SW480 (cell line): ENCODE results near the gene CRACDL.

Experiments used
- DNase-seq: peaks from one replicate; pipeline ENCODE4 v3.0.0-alpha.2; 2016; ENCODE audit warnings: low spot score

CRACDL gene

DNA sequence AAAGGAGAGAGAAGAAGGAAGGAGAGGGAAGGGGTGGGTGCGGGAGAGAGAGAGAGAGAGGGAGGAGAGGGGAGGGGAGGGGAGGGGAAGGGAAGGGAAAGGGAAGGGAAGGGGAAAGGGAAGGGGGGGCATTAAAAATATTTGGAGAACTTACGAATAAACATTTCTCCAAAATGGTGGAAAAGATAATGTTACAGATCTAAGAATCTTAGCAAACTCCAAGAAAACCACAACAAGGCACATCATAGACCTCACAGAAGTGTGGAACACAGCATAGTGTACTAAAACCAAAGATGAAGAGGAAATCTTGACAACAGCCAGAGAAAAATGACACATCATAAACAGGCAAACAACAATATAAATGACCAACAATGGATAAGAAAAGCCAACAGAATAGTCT lies 83.1 kb downstream of the CRACDL start:
- no peak for DNase-seq

DNA sequence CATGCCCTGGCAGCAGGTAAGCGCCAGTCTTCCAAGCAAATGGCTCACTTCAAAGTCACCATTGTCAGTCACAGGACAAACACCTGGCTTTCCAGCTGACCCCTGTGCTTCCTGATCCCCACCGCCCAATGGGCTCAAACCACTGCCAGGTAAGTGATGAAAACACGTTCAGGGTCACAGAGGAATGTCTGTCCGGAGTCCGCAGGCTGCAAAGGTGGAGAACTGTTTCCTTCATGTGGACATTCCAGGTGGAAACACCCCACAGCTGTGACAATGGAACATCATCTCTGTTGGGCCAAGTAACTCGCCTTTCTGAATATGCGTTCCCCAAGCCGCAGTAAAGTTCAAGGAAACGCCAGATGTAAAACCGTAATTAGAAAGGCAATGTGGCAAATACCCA lies 86.0 kb downstream of the CRACDL start:
- DNase-seq, result no peak

DNA sequence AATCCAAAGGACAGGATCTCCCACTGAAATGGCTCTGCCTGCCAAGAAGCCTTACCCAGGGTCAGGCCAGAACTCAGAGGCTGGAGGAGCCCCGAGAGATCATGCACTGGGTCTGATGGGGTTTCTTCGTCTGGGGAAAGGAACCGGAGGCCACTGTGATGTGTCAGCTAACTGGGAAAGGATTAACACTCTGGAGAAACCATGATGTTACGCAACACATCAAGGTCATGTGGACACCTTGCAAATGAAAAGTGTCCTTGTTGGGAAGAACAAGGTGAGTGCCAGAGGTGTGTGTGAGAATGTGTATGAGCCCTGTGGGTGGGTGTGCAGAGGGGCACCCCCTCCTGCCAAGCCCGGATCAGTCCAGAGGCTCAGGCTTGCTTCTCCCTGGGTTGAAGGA lies 86.9 kb downstream of the CRACDL start:
- no peak for DNase-seq

DNA sequence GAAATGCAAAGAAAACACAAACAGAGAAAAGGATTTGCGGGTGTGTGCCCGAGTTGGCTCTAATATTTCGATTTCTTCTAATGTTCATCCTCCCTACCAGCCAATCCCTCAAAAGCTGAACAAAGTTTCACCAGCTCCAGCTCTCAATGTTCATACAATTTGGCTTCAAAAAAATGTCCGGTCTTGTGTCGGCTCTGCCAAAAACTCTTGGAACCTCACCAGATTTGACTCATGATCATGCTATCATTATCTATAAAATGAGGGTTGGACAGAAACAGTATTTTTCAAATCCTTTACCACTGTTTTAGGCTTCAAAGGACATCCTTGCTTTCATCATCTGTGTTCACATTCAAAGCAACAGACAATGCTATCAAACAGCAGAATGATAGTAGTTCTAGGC lies 88.2 kb downstream of the CRACDL start:
- DNase-seq, result no peak

DNA sequence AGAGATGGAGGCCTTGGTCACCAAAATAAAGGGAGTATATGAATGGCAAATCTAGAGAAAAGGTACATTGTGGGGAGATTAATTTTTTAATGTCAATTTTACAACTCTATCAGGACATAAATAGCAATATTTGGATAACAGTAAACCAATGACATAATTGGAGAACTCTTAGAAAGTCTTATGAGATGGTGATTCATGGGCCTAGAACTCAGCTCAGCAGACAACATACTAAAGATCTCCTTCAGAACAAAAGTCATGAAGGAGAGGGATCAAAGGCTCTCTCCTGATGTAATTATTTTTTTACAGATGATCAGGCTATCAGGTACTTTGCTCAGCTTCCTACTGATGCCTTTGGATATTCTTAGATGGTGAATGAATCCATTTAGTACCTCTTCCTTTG lies 90.0 kb downstream of the CRACDL start:
- no peak for DNase-seq

DNA sequence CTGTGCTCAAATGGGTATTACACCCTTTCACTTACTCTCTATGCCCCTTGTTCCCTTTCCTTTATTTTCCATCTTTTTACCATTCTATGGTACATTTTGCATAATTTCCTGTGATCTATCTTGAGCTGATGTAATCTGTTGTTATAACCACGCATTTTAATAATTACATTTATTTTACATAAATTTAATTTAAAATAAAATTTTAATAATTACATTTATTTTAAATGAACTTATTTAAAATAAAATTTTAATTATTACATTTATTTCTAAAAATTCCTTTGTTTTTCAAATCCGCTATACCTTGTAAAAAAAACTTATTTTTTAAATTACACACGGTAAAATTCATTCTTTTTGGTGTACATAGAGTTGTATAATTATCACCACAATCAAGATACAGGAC lies 93.9 kb downstream of the CRACDL start:
- no peak for DNase-seq

DNA sequence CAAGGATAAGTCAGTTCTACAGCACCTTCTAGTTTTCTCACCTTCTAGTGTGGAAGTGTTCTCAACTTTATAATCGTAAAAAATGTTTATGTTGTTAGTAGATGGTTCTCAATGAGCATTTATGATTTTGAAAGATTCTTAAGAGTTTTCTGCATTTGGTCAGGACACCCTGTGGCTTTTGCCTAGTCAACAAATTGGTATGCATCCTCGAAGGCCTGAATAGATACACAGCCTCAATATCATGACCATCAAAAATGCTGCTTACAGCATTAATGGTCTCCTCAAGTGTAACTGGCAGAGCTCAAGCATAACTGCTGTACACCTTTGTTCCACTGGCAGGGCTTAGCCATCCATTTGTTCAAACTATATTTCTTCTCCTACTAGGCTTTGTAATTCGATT lies 96.7 kb downstream of the CRACDL start:
- DNase-seq, result peak; percentile 7

DNA sequence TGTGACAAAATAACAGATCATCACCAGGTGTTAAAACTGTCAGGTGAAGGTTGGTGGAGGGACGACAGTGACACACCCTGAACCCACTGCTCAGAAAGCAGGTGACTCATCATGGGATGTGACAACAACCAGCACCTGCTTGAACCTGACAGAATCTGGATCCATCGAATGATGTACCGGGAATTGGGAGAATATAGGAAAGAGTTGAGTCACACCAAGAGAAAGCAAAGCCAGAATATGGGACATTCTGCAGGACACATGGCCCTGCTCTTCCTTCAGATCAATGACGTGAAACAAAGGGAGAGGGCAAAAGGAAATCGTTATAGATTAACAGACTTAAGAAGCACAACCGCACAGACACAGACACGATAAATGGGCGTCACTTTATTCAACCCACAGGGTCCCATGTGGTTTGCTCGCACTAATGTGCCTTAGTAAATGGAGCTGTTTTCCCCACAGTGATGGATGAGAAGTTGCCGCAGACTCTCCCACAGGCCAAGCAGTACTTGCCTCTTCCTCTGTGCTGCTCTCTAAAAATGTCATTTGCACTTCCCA lies 100.1 kb downstream of the CRACDL start:
- peak; percentile 74 for DNase-seq

DNA sequence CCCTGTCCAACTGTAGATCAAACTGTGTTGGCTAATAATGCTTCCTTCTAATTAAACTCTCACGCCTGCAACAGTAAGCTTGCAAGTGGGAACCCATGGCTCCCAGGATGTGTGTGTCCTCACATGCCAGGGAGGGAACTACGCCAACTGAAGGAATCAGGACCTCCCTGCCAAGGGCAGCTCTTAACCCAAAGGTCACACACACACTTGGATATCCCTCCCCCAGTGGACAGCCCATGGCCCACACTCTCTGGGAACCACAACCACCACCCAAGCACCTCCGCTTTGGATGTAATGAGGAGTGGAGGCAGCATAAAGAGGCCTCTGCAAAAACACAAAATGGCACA lies 102.1 kb downstream of the CRACDL start:
- no peak for DNase-seq

DNA sequence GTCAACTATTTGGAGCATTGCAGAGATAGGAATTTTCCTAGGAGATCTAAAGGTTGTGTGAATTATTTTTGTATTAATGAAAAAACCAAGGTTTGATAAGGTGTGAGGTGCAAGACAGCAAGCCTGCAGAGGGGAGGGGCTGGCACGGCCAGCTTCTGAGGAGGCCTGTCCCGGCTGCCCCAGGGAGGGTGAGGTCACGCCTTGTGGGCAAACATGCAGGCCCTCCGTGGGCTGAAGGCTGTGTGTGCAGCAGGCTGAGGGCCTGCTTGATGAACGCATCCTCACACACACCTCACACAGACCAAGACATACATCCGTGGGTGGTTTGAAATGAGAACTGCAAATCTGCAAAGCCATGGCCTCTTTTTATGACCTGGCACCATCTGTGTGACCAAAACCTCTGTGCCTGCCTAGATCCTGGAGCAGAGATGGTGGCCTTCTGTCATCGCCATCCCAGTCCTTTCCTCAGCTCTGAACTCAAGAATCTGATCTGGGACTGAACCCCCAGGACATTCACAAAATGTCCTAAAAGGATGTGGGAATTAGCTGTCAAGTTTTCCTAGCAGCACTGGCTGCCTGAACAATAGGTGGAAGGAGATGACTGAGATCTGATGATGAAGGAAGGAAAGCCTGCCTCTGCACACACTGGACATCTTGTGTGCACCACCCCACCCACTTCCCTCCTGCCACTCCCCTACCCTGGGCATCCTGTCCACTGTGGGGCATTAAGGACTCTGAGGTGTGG lies 102.7 kb downstream of the CRACDL start:
- DNase-seq, result no peak

DNA sequence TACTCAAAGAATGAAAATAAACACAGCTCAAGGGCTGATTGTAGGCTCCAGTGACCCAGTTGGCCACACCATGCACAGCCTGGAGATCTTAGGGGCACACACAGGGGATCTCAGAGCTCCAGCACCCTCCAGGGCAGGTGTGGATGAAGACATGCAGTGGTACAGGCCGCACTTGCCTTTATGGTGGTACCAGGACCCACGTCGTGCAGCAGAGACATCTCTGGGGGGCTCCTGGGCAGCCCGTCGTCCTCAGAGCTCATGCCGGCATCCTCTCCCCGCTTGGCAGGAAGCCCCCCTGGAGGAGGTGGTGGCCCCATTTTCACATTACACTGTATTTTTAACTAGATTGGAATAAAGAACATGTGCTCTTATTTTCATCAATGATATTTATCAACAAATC lies 103.9 kb downstream of the CRACDL start:
- DNase-seq, result no peak

DNA sequence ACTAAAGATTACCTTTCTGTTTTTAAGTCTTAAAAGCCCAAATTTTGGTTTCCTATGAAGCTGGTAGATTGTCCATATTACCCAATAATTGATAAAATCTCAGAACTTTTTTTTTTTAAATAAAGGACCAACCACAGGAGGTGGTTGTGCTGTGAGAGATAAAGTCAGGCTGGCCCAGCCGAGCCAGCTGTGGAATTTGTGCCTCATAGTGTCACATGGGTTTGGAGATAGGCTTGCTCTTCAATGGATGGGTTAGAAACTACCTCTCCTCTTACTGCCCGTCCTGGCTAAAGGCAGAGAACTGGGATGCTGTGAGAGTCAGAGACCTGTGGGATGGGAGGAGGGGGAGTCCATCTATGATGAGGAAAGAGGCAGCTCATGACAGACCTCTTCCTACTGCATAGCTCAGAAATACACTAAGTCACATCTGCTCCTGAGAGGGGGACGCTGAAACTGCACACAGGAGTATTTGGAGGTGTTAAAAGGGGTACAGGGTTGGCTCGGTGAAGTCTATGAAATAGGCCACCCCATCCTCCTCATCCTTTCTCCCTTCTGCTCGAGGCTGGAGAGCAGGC lies 105.4 kb downstream of the CRACDL start:
- DNase-seq, result no peak

DNA sequence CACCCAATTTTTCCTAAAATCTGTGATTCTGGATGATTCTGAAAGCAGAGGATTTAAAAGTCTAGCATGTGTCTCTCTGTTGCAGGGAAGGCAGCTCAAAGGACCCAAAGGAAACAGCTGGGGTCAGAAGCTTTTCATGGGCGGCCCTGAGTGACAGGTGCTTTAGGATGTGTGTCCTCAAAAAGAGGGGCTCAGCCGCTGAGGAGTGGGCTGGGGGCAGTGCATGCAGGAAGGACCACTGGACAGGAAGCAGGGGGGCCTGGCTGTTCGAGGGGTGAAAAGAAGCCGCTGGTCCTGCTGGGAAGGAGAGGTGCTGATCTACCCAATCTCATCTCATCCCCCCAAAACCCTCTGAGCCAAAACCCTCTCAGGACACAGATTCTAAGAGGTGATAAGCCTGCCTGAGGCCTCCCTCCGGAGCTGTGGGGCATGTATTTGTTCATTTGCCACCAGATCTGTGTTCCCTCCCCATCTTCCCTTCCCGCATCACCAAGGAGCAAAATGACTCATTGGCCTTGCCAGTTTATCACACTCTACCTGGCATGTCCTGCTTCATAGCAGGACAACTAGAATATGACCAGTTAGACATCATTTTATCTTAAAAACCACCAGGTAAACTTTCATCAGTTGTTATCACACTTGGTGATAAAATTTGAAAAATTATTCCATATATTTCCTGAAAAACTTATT lies 106.3 kb downstream of the CRACDL start:
- no peak for DNase-seq

DNA sequence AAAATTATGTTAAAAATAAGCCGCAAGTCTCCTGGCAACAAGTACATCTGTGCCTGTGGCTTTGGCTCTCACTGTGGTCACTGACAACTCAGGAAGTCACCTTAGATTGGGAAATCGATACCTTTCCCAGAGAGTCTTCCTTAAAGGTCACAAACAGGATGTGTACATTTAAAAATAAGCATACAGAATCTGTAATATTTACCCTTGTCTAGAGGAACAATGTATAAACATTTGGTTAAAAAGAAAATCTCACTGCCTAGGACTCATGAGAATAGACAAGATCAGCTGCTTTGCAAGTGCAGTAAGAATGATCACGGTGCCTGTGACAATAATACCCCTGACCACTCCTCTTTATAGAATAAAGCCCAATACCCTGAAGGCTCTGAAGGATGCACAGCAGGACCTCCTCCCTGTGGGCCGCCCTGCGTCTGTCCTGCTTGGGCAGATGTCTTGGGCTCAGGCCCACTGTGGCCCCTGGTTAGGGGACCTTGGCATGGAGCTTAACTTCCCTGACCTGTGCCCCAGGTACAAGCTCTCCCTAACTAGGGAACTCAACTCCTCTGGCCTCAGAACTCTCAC lies 107.1 kb downstream of the CRACDL start:
- DNase-seq, result peak; percentile 72

DNA sequence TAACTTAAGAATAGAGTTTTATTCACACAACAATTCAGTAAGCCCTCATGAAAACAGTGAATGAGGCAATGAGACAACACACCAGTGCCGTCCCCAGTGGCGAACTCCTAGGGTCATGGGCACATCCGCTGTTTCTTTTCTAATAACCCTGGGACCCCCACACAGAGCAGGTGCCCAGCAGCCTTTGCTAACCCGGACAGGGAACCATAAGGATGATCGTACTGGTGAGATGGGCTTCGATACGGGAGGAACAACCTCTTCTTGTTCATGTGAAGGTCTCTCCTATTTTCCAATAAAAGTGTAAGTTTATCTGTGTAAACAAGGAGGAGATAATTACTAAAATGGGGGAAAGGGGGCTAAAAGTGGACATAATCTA lies 107.7 kb downstream of the CRACDL start:
- DNase-seq, result no peak

DNA sequence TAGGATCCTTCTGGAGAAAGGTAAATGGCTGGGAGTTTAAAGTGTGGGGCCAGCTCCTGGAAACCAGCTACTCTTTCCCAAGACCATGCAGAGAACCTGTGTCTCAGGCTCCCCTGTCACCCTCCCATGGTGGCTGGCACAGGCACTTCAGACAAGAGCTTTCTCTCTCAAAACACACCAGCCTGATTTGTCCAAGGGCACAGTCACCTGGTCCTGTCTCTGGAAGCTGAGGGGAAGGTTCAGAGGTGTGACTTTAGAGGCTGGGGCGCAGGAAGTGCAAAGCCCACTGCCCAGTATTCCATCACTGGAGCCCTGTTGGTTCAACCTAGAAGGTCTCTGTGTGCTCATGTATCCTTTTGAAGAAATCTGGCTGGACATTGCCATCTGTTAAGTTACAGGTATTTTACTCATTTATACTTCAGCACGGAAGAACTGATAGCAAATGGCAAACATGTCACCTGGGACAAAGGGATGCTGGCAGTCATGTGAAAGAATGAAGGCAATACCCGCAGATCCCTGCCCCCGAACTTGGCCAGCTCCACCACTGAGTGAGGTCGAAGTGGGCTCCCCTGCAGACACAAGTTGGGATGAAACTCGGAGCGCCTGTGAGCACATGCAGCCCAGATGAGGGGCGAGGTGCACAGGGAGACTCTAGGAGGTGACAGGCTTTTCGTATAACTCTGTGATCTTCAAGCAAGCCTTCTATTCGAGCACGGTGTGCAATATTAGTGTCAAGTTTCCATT lies 108.2 kb downstream of the CRACDL start:
- DNase-seq, result no peak

DNA sequence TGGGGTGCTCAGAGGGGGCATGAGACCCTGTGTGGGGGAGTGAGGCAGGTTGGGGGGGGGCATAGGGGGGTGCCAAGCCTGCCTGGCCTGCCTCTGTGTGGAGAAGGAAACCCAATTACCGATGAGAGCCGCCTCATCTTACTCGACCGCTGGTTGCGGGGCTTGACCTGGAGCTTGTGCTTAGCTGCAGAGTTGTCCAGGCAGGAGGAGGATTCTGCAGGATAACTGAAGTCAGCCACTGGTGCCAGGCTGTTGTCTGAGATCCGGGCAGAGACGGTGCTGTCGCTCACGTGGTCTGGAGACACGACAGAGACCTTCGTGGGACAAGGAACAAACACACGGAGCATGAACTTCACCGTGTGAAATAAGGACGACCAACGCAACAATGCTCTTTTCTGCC lies 109.2 kb downstream of the CRACDL start:
- DNase-seq, result no peak

DNA sequence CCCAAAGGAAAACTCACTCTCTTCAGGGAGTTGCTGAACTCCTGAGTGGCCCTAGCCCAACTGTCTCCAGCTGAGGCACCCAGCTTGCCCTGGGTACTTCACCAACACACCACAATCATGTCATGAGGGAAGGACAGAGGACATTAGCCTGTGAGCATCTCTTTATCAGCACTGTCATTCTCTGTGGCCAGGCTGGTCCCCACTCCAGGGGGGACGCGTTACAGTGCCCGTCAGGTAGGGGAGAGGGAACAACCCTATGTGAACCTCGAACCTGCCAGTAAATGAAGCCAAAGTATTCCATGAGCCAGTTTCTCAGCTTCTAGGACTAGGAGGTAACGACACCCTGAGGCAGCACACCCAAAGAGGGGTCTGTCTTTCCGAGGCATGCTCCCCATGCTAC lies 110.2 kb downstream of the CRACDL start:
- no peak for DNase-seq

DNA sequence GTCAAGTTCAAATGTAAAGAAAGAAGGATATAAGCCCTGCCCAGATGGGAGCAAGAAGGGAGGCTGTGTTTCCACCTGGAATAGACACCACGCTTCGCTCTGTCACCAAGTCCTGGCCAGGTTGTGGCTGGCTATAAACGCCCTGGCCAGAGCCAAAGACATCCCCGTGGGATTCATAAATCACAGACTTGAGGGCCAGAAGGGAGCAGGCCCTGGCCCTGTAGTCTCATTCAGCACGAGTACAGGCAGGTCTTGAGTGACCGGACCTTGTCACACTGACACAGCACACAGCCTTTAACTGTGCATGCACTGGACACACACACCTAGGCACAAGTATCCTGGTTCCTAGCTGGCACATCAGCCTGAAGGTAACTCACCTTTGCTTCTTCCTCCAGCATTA lies 110.6 kb downstream of the CRACDL start:
- no peak for DNase-seq

DNA sequence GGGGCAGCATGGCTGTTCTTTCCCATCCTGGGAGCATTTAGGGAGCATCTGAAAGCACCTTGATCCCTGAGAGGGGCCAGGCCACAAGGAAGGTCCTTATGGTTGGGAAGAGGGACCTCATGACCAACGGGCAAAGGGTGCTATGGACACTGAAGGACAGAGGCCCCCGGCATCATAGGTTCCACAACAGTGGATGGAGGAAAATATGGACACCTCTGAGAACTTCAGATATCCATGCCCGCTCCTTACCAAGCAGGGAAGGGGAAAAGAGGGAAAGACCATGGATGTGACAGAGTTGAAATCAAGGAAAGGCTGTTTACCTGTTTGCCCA lies 111.0 kb downstream of the CRACDL start:
- DNase-seq, result no peak

DNA sequence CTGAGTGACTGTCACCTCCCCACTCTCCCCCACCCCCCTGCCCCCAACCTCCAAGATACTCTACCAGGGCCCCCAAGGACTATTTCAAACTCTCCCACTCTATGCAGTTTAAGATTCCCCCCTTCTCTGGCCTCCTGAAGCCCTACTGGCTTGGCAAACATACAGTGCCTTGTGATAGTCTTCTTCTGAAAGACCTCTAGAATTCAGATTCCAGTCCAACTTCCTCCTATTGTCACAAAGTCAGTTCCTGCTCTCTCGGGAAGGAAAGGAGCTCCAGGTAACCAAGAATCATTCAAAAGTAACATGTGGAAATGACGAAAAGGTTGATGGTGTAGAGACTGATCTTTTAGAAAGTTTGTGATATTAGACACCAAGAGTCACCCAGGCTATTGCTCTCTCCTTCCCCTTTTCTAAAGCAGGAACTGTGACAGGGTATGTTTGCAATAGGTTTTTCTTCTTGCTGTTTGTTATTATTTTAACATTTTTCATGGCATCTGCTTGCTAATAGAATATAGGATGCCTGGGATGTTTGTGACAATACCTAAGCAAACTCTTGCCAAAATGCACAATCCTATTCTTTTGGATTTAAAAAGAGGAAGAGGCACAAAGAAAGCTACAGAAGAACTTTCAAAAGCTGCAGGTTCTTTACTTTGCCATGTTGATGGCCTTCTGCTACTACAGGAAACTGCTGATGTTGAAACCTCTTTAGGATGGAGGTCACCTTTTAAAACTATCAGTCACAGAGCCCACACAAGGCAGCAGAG lies 111.6 kb downstream of the CRACDL start:
- no peak for DNase-seq
